COLO668 (cell line): ENCODE data around the gene DDAH1.
"Not testable (repeated sequence)": the region's sequence is repeated elsewhere in the genome, so short reads cannot be mapped to it uniquely, and the experiment has no call there.

Source experiments
- DNase-seq: peaks from one replicate; lab custom pipeline; 2025; ENCODE audit not compliant: unreplicated experiment; lab: John Stamatoyannopoulos, UW

The DDAH1 gene

DNA sequence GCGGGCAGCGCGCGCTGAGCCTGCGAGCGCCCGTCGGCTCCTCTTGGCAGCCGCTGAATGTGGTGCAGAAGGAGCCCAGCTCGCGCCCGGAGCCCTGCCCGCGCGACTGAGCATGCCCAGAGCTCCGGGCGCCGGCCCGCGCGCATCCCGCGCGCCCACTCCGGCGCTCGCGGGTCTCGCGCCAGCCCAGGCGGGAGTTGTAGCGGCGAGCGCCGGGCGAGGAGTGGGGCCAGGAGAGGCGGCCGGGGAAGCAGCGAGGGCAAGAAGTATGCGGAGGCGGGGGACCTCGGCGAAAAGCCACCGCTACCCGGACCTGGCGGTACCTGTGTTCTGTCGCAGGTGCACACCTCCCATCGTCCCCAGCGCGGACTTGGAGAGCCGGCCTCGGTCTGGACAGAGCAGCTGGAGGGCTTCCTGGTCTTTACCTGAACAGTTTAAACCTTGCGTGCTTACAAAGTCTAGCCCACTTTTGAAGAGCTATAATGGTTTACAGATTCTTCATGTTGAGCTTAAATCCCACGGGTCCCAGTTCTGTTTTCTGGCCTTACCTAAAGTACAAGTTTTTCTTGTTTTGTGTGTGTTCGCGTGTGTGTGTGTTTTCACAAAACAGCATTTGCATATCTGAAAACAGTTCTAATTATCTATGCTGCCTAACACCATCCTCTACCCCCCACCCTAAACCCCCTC is at the start of gene DDAH1:
DDAH1 (minus strand) TSS at position 61 of the 687 bp plus-strand sequence. CDS start 114 bp downstream, outside the sequence.
- DNase-seq: peak; percentile 95

- DNase-seq: not testable (repeated sequence)
These were observed 49.0 kb upstream of the DDAH1 start for GRCh38 chr1:85513998-85514397.

- no peak for DNase-seq
These were observed 39.5 kb upstream of the DDAH1 start for GRCh38 chr1:85504417-85504816.

DNA sequence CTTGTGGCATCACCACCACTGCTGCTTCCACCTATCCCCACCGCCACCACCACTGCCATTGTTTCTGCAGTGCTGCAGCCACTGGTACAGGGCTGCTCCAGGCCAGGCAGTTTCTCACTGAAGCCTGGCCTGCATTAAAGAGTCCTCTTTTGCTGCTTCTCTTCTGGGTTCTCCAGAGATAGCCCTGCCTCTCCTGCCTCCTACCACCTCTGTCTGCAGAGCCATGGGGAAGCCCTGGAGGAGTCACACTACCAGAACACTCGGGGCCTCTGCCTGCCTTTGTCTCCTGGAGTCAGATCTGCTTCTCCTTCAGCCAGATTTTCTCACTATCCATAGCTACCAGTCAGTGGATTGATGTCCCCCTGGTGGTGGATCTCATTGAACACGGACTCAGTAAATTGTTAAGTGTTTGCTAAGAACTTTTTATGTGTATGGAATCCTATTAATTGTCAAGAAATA is 37.7 kb upstream of the DDAH1 start:
- peak; percentile 25 for DNase-seq

DNA sequence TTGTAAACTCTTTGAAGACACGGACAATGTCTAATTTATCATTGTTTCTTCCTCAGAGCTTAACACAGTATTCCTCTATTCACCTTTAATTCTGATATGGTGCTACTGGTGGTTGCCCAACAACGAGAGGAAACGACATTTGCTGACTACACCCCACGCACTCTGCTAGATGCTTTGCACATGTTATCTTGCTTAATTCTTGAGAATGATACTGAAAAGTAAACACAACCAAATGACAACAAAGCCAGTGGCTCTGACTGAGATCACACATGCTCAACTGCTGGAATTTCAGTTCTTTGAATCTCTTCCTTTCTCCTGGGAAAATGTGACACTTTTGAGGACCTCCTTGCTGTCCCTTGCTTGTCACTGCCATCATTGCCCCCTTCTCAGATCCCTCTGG is 37.2 kb upstream of the DDAH1 start:
- no peak for DNase-seq

DNA sequence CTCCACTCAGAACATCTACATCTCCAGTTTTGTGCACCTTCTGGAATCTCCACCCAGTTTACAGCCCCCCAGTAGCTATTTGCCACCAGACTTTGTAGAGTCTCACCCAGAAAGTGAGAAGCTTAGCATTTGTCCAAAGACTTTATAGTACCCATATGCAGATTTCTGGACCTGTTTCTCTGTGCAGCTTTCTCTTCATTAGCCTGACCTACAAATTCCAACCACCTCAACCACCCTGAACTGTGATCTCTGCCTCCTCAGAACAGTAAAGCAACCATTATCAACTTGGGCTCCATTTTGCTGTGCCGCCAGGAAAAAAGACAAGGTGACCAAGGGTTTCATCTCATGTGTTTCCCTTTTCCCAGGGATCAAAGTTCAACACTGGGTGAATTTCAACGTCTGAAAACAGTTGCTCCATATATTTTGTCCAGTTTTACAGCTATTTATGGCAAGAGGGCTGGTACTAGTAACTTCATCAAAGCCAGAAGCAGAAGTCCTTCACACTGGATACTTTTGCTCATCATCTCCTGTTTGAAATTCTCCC is 36.5 kb upstream of the DDAH1 start:
- no peak for DNase-seq

GRCh38 chr1:85496941-85497582 is 32.1 kb upstream of the DDAH1 start:
- no peak for DNase-seq

- DNase-seq: no peak
These were observed 30.6 kb upstream of the DDAH1 start for GRCh38 chr1:85495556-85495955.

GRCh38 chr1:85494904-85495266 is 29.9 kb upstream of the DDAH1 start:
- no peak for DNase-seq

- DNase-seq: no peak
These were observed 29.3 kb upstream of the DDAH1 start for GRCh38 chr1:85494074-85494903.

DNA sequence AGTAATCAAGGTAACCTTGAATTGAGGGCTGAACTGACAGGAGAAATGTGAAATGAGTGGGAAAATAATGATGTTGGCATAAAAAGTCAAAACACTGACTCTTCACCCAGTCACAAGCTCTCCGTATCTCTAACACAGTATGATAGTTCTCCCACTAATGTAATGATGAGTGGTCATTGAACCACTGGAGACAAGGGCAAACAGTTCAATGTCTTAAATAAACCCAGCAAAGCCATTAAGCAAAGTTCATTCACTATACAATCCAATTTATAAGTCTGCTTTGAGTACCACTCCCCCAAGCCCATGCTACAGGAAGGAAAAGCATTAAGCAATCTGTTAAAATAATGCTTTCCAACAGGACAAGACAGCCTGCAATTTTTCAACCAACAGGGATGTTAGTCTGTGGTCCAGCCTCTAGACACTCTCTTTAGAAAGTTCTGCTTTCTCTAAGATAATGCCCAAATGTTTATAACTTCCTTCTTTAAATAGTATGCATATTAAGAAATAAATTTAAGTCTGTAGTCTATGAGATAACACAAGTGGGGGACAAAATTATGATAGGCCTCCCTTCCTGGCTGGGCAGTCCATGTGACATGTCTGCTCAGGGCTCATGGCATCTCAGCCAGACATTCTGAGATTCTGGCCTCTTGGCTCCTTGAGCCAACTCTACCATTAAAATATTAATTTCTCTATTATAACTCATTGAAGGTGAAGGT is 25.5 kb upstream of the DDAH1 start:
- no peak for DNase-seq

- DNase-seq: no peak
These were observed 23.2 kb upstream of the DDAH1 start for GRCh38 chr1:85488126-85488525.

DNA sequence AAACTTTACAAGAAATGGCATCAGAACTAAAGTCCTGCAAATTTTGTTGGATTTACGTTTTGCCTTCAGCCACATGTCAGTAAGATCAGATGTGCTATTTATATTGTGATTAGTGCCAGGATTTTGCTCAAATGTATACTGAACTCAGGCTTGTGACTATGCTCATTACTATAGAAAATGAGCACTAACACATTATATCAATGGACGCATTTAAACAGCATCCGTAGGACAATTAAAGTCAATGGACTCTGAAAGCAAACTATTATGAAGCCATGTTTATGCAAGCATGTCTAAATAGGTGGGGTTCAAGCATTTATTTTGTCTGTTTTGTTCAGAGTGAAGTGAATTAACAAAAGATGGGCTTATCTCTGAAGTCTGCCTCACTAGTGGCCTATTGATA is 20.6 kb upstream of the DDAH1 start:
- no peak for DNase-seq

- no peak for DNase-seq
These were observed 19.8 kb upstream of the DDAH1 start for GRCh38 chr1:85484716-85485115.

DNA sequence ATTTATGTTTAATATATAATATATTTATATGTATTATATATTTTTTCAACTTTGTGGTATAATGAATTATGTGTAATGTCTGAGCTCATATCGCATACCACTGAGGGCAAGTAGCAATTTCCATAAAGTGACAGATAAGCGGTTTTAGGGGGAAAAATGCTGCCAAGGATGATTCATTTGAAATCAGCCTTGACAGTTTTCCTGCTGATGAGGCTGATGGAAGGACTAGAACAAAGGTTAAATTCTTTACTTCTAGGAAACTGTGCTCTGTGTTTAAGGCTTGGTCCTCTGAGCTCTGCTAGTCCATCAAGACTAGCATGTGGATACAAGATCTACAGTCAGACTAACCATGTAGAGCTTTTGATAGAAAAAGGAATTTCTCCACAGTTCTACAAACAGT is 19.3 kb upstream of the DDAH1 start:
- no peak for DNase-seq

GRCh38 chr1:85481688-85482087 is 16.7 kb upstream of the DDAH1 start:
- DNase-seq: no peak

- no peak for DNase-seq
These were observed 15.6 kb upstream of the DDAH1 start for GRCh38 chr1:85480566-85480965.

DNA sequence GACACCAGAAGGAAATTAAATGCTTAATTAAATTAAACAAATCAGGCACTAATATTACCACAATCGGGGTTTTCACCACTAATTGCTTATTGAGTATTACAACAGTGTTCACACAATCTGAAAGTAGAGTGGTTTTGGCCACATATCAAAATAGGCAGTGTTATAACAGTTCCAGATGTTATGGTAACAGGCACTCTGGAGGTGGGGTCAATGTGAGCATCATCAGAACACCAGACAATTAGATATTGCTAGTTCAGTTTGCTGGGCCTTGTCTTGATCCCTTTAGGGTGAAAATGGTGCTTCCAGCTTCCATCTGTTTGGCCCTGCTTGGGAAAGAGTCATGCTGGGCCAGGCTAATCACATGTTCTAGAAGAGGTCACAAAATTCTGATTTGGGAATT is 14.5 kb upstream of the DDAH1 start:
- DNase-seq: no peak

GRCh38 chr1:85478366-85478765 is 13.4 kb upstream of the DDAH1 start:
- no peak for DNase-seq

- no peak for DNase-seq
These were observed 10.1 kb upstream of the DDAH1 start for GRCh38 chr1:85475055-85475454.

DNA sequence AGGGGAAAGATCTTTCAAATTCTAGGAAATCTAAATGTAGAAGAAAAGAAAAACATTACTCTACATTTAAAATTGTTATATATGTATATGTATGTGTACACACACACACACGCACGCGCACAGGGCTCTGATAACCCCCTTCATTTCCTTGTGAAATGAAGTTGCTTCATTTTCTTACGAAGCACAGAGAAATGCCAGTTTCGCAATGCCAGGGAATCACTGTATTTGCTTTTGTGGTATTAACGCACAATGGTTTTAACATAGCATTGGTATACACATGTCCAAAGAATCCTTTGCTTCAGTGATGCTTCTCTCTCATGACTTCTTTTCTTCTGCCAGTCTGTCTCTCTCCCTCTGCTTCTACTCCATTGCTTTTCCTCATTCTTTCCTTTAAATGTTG is 8.4 kb upstream of the DDAH1 start:
- DNase-seq: no peak
